ENCODE results near the gene MDFI. TPM values are rescaled to one million over a fixed set of nuclear protein-coding genes. Genes with fewer than 3 reads are reported as not detected.

MDFI gene
- total RNA-seq, 2 experiments from 2014 or later, result not detected

- Mint-ChIP-seq H3K4me1 (peaks cover 18% of the 10 kb centered on the region), H3K27me3 (no peaks in the 10 kb centered on the region), H3K27ac (no peak overlapping the region), H3K4me3 (no peak overlapping the region), H3K9me3 (no peaks in the 10 kb centered on the region), H3K36me3 (peaks cover 4% of the 10 kb centered on the region)
- DNase-seq, result no peak
Observed at GRCh38 chr6:41702089-41702745, 63.9 kb downstream of the MDFI start.

- no peak overlapping the region for H3K4me3 Mint-ChIP-seq
- DNase-seq, result no peak
- no peaks in the 10 kb centered on the region for H3K27me3 Mint-ChIP-seq
- no peak overlapping the region for H3K27ac Mint-ChIP-seq
- H3K9me3 Mint-ChIP-seq, result no peaks in the 10 kb centered on the region
- peaks cover 4% of the 10 kb centered on the region for H3K36me3 Mint-ChIP-seq
- peaks cover 24% of the 10 kb centered on the region for H3K4me1 Mint-ChIP-seq
Observed at GRCh38 chr6:41702771-41703494, 64.7 kb downstream of the MDFI start.

Other genes starting within 250 kb of the MDFI start
- 10 to 100 TPM; 11.1 to 11.3 TPM for gene FOXP4, start 92.1 kb upstream of the MDFI start, total RNA-seq
- 10 to 100 TPM in 1 of 2 experiments, 1 to 10 TPM in 1; 9.3 to 11.5 TPM for gene TFEB, start 97.1 kb downstream of the MDFI start, total RNA-seq
- gene PGC, start 108.9 kb downstream of the MDFI start, total RNA-seq, result not detected
- gene FRS3, start 141.4 kb downstream of the MDFI start, total RNA-seq, result 1 to 10 TPM; 3.1 to 5.2 TPM
- gene PRICKLE4, start 142.3 kb downstream of the MDFI start, total RNA-seq, result not detected
- gene TOMM6, start 149.2 kb downstream of the MDFI start, total RNA-seq, result 100 to 1,000 TPM; 423 to 429 TPM